ENCODE measurements around the gene AKT3.

Gene AKT3

GRCh38 chr1:243454328-243454997, 395.6 kb downstream of the AKT3 start:
- DNase-seq: no peak

GRCh38 chr1:243452092-243452491, 398.0 kb downstream of the AKT3 start:
- DNase-seq: no peak

- no peak for DNase-seq
Observed at GRCh38 chr1:243449373-243449772, 400.7 kb downstream of the AKT3 start.

GRCh38 chr1:243447844-243448243, 402.2 kb downstream of the AKT3 start:
- DNase-seq: no peak

- DNase-seq: no peak
Observed at GRCh38 chr1:243447347-243447746, 402.7 kb downstream of the AKT3 start.

- DNase-seq: no peak
Observed at GRCh38 chr1:243443557-243443956, 406.5 kb downstream of the AKT3 start.

GRCh38 chr1:243441601-243442000, 408.4 kb downstream of the AKT3 start:
- DNase-seq: no peak

- no peak for DNase-seq
Observed at GRCh38 chr1:243440406-243440805, 409.6 kb downstream of the AKT3 start.

GRCh38 chr1:243438815-243439214, 411.2 kb downstream of the AKT3 start:
- no peak for DNase-seq
